ENCODE data around the gene DPH1.

The DPH1 gene

DNA sequence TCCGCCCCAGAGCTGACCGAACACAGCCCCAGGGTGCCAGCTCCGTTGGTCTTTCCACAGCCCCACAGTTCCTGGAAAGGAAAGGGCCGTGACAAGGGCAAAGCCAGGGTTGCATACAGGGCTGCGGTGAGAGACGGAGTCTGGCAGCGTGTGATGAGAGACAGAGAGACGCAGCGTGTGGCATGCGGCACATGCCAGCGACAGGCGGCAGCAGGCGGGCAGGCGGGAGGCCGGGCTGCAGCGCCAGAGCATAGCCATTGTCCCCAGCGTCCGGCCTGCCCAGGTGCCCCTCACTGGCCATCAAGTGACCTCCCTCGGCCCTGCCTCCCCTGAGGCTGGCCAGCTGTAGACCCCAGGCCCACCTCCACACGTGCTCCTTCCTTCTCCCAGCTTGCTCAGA is 13.5 kb upstream of the DPH1 start:
- peak overlapping the region; percentile 100 for H3K4me2 ChIP-seq
- H3K36me3 ChIP-seq, result 0 out of 2 replicates have a peak, but pooled peaks cover 5% of the 10 kb centered on the region
- H4K20me1 ChIP-seq, result peaks cover 50% of the 10 kb centered on the region
- H3K4me1 ChIP-seq, result peaks cover 99% of the 10 kb centered on the region
- H3K9me3 ChIP-seq, result no peaks in the 10 kb centered on the region
- H3K9ac ChIP-seq, result peak overlapping the region; percentile 72; the same call in 1 of the 2 replicates
- TF ChIP-seq Cebpa-rat (IDR thresholded peaks at IDR 0.05), result no peak
- H3K4me3 ChIP-seq, result no peak overlapping the region
- peak overlapping the region; percentile 89 for H3K27ac ChIP-seq
- H3K27me3 ChIP-seq, result no peaks in the 10 kb centered on the region

DNA sequence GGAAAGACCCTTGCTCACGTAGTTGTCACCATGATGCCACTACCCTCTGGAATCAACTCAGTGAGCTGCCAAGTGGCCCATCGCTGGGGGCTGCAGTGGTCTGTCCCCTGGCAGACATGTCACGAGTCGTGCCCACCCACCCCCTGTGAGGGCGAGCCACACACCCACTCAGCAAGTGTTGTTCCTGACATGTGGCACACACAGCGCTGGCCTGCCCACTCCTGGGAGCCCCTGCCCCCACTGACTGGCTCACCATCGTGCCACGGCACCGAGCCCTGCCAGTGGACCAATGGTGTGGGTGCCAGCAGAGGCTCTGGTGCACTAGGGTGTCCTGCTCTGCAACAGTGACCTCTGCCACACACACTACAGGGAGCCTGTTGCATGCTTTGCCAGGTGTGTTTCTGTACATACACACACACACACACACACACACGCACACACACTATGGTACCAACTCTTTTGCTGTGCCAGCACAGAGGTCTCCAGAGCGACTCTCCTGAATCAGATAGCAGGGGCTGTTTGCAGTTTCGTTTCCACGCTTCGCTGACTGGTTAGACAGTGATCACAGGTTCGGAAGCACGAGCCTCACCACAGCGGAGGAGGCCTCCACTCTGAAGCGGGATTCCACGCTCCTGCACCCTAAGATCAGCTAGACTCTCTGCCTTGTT is 12.5 kb upstream of the DPH1 start:
- Histone ChIP-seq H4K20me1 (peaks cover 50% of the 10 kb centered on the region), H3K36me3 (0 out of 2 replicates have a peak, but pooled peaks cover 5% of the 10 kb centered on the region), H3K4me1 (peaks cover 99% of the 10 kb centered on the region), H3K4me3 (peak overlapping the region; percentile 56), H3K9me3 (no peaks in the 10 kb centered on the region), H3K4me2 (peak overlapping the region; percentile 100), H3K27me3 (no peaks in the 10 kb centered on the region), H3K27ac (peak overlapping the region; percentile 89), H3K9ac (peak overlapping the region; percentile 72)
- TF ChIP-seq Cebpa-rat (IDR thresholded peaks at IDR 0.05), result no peak

DNA sequence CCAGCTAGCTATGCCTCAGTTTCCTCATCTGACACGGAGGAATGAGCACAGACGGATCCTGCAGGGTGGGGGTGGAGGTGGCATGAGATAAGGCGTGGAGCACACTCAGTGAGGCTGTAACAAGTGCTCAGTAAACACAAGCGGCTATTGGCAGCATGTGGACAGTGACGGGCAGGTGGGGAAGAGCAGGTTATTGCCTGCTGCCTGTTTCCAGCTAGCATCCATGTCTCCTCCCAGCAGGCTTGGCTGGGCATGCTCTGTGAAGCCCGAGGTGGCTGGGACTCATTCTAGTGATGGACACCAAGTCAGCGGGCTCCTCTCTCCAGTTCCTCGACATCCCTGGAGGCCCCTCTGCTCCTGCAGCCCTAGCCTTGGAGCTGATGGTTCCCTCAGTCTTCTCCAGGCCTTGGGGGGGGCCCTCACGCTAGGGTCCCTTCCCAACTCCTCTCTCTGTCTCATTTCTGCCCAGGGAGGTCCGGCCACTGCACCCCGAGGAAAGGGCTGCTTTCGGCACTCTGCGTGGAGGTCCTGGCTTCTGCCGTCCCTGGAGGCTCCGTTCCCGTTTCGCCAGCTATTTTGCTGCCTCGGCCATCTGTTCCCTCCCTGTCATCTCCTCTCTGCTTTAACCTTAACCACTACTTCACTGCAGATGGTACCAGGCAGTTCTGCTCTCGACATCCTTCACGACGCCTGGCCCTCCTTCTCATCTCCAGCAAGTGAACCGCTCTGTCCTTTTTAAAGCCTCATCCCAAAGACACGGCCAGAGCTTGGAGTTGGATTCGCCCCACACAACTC is 11.0 kb upstream of the DPH1 start:
- Histone ChIP-seq H3K9me3 (no peaks in the 10 kb centered on the region), H3K4me1 (peaks cover 98% of the 10 kb centered on the region), H3K9ac (peak overlapping the region; percentile 72; the same call in 1 of the 2 replicates), H3K4me2 (peak overlapping the region; percentile 100), H3K4me3 (peak overlapping the region; percentile 56), H4K20me1 (peaks cover 50% of the 10 kb centered on the region), H3K27me3 (no peaks in the 10 kb centered on the region), H3K36me3 (0 out of 2 replicates have a peak, but pooled peaks cover 4% of the 10 kb centered on the region), H3K27ac (peak overlapping the region; percentile 89)
- TF ChIP-seq Cebpa-rat (IDR thresholded peaks at IDR 0.05), result no peak

DNA sequence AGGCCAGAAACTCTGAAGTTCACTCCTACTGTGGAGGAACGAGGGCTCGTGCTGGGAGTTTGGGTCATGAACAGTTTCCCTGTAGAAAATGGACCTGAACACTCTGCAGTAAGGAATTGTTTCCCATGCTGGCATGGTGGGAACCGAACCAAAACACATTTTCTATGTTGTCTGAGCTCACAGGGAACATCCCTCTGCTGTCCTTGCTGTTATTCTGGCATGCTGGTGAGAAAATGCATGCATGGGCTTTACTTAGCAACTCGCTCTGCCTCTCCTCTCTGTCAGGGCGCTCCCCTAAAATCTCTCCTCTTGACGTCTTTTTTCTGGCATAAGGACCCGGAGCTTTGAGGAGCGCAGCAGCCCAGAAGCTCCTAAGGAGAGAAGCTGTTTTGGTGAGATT is 10.2 kb upstream of the DPH1 start:
- TF ChIP-seq Cebpa-rat (IDR thresholded peaks at IDR 0.05), result no peak
- H3K36me3 ChIP-seq, result no peaks in the 10 kb centered on the region
- H3K4me2 ChIP-seq, result peak overlapping the region; percentile 100
- H3K9ac ChIP-seq, result peak overlapping the region; percentile 72; the same call in 1 of the 2 replicates
- no peaks in the 10 kb centered on the region for H3K9me3 ChIP-seq
- H3K27me3 ChIP-seq, result peaks cover 8% of the 10 kb centered on the region; the same call in 1 of the 2 replicates
- peak overlapping the region; percentile 89 for H3K27ac ChIP-seq
- peaks cover 50% of the 10 kb centered on the region for H4K20me1 ChIP-seq
- peaks cover 94% of the 10 kb centered on the region for H3K4me1 ChIP-seq
- H3K4me3 ChIP-seq, result no peak overlapping the region; the same call in 1 of the 2 replicates

DNA sequence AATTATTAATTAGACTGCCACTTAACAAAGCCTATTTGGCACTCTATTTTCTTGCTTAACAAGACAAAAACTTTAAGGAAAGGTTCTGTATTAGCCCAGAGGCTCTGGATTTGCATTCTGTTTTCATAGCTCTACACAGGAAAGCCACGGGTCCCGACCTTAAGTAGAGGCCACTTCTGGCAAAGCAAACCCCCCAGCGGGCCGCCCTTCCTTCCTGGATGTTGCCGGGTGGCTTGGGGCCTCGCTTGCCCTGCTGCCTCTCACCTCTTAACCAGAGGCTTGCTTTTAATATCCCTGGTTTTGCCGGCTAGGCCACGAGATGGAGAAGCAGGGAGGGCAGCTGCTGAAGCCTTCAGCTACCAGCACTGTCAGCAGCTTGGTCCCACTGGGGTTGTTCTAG is 9.2 kb upstream of the DPH1 start:
- peak overlapping the region; percentile 57 for H3K9ac ChIP-seq
- peak overlapping the region; percentile 100 for H3K4me2 ChIP-seq
- peaks cover 50% of the 10 kb centered on the region for H4K20me1 ChIP-seq
- no peak for TF ChIP-seq Cebpa-rat (IDR thresholded peaks at IDR 0.05)
- peaks cover 87% of the 10 kb centered on the region for H3K4me1 ChIP-seq
- no peaks in the 10 kb centered on the region for H3K9me3 ChIP-seq
- peak overlapping the region; percentile 52 for H3K27ac ChIP-seq
- peak overlapping the region; percentile 33 for H3K4me3 ChIP-seq
- H3K36me3 ChIP-seq, result no peaks in the 10 kb centered on the region
- H3K27me3 ChIP-seq, result peaks cover 14% of the 10 kb centered on the region; the same call in 1 of the 2 replicates

DNA sequence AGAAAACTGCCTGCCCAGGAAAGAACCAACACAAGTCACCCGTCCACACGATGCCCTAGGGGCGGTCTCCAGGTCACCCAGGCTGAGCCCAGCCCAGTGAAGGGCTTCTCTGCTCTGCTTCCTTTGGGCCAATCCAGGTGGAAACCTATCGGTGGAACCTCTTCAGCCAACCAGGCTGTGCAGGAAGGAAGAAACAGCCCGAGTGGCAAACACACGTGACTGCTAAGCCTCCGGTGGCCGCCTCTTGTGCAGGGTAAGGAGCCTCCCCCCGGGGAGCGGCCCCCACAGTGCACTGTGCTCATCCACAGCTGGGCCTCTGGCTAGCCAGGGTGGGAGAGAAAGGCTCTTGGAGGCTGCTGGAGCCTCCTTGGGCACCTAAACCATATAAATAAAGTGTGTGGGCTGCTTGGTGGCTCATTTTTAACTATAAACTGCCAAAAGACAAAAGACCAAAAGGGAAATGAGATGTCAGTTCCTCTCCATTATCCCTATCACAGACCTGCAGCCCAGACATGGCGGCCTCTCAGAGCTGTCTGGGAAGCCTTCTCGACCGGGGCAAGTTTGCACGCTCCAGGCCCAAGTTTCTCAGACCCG is 7.2 kb upstream of the DPH1 start:
- Histone ChIP-seq H3K4me2 (peak overlapping the region; percentile 100), H3K27me3 (peaks cover 23% of the 10 kb centered on the region; the same call in 1 of the 2 replicates), H3K27ac (peak overlapping the region; percentile 76), H4K20me1 (peaks cover 36% of the 10 kb centered on the region), H3K4me1 (peaks cover 78% of the 10 kb centered on the region), H3K9me3 (no peaks in the 10 kb centered on the region), H3K4me3 (peak overlapping the region; percentile 79), H3K9ac (peak overlapping the region; percentile 67), H3K36me3 (no peaks in the 10 kb centered on the region)
- no peak for TF ChIP-seq Cebpa-rat (IDR thresholded peaks at IDR 0.05)

DNA sequence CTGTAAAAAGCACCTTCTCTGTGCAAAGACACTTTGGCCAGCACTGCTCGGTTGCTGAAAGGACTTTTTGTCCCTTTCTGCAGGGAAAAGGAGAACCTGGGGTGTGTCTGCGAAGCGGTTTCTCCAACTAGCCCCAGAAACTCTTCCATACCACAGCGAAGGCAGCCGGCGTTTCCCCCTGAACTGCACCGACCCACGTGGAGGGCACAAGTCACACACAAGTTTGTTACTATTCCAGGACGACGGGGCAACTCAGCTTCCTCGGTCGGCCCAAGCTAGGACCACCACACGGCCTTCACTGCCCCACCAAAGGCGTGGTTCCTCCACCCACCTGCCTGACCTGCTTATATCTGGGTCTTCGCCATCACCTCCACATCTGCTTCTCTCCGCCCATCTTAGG is 6.7 kb upstream of the DPH1 start:
- no peak for TF ChIP-seq Cebpa-rat (IDR thresholded peaks at IDR 0.05)
- no peaks in the 10 kb centered on the region for H3K36me3 ChIP-seq
- peaks cover 31% of the 10 kb centered on the region for H4K20me1 ChIP-seq
- peak overlapping the region; percentile 79 for H3K4me3 ChIP-seq
- peak overlapping the region; percentile 67 for H3K9ac ChIP-seq
- peaks cover 25% of the 10 kb centered on the region; the same call in 1 of the 2 replicates for H3K27me3 ChIP-seq
- peaks cover 78% of the 10 kb centered on the region for H3K4me1 ChIP-seq
- H3K27ac ChIP-seq, result peak overlapping the region; percentile 76
- peak overlapping the region; percentile 100 for H3K4me2 ChIP-seq
- no peaks in the 10 kb centered on the region for H3K9me3 ChIP-seq

DNA sequence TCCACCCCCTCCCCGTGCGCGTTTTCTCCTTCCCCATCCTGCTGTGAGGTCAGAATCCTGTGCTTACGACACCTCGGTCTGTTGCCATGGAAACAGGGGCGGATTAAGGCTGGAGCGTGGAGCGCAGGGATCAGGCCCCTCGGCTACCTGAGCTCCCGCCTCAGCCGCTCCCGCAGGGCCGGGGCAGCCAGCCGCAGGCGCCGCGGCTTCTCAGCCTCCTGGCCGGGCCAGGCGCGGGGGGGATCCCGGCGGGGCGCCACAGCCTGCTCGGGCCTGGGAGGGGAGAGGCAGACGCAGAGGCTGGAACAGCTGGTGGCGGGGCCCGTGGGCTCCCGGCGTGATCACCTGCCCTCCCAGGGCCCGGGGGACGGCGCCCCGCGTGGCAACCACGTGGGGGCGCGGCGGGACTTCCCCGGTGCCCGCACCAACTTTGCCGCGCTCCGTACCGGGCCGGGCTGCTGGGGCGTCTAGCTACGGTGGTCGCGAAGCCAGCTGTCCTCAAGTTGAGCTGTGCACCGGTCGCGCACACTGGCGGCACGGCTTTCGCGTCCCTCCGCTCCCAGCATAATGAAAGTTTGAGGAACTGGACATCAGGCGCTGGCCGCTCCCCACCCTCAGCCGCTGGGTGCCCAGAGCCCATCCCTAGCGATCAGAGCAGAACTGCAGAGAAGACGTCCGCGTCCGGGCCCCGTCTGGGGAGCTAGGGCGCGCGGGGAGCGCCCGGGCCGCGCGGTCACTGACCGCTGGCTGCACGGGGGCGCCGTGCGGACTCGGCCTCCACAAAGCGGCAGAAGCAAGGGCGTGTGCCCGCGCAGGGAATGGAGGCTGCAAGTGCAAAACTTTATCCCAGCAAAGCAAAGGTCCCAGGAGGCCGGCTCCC is 6.0 kb upstream of the DPH1 start:
- Histone ChIP-seq H3K4me1 (peaks cover 78% of the 10 kb centered on the region), H3K4me2 (peak overlapping the region; percentile 100), H3K27me3 (peaks cover 25% of the 10 kb centered on the region; the same call in 1 of the 2 replicates), H4K20me1 (peaks cover 24% of the 10 kb centered on the region), H3K4me3 (peak overlapping the region; percentile 79), H3K9me3 (no peaks in the 10 kb centered on the region), H3K9ac (peak overlapping the region; percentile 86), H3K27ac (peak overlapping the region; percentile 81), H3K36me3 (no peaks in the 10 kb centered on the region)
- TF ChIP-seq Cebpa-rat (IDR thresholded peaks at IDR 0.05), result no peak

Data from BLaER1 (cell line).